ENCODE data around the gene COL10A1.

COL10A1 gene

GRCh38 chr6:116078945-116079344 lies 47.0 kb downstream of the COL10A1 start:
- DNase-seq: no peak

GRCh38 chr6:116078522-116078921 lies 47.4 kb downstream of the COL10A1 start:
- no peak for DNase-seq

GRCh38 chr6:116074732-116075390 lies 51.1 kb downstream of the COL10A1 start:
- DNase-seq: no peak

- no peak for DNase-seq
Observed at GRCh38 chr6:116073765-116074440, 52.0 kb downstream of the COL10A1 start.

- DNase-seq: no peak
Observed at GRCh38 chr6:116072368-116072767, 53.6 kb downstream of the COL10A1 start.

- DNase-seq: no peak
Observed at GRCh38 chr6:116070616-116071389, 55.1 kb downstream of the COL10A1 start.

- DNase-seq: no peak
Observed at GRCh38 chr6:116070101-116070500, 55.8 kb downstream of the COL10A1 start.

All from activated naive CD4-positive, alpha-beta T cell treated with Interleukin-2 at 50 U/mL for 16 hours (primary cell).